SK-N-SH (cell line): ENCODE results near the gene NUAK1. TPM values are rescaled to one million over a fixed set of nuclear protein-coding genes. Genes with fewer than 3 reads are reported as not detected.

Experiments
- CTCF ChIA-PET: fragments of 300-600, 350-600 bp; formaldehyde crosslinking; extraction: SDS; loops from one replicate; lab custom pipeline; 2021; lab: Yijun Ruan, JAX
- POLR2A ChIA-PET: fragments of 350-600 bp; sonication (Branson Sonifier 250); formaldehyde crosslinking; extraction: SDS; loops from one replicate; lab custom pipeline; 2020; ENCODE audit warnings: antibody characterized with exemption, inconsistent platforms; lab: Yijun Ruan, JAX
- DNase-seq: peaks from one replicate; pipeline ENCODE4 v3.0.0; 2012
- H2AFZ ChIP-seq: fragments of 200-600 bp; sonication (generic); 2 replicates; pipeline ENCODE4 v1.8.1; 2016; ENCODE audit warnings: antibody characterized with exemption, mild to moderate bottlenecking, low read depth
- H3F3A ChIP-seq: fragments of 200-600 bp; sonication (generic); replicated peaks from 2 replicates; pipeline ENCODE3; 2016; ENCODE audit warnings: antibody characterized with exemption, mild to moderate bottlenecking; ENCODE audit not compliant: insufficient read depth
- H3K27ac ChIP-seq, 2 experiments: fragments of 200-500 bp in 1 of 2; fragments of 200-600 bp in 1 of 2; sonication (Bioruptor generic) in 1 of 2; sonication (generic), shearing (Covaris generic) in 1 of 2; 2 replicates each; pipeline versions ENCODE4 v1.5.1 to v1.6.1; 2014 to 2016; ENCODE audit warnings: low read depth in 2 of 2, inconsistent platforms in 1 of 2, low read length in 1 of 2, mild to moderate bottlenecking in 1 of 2, mixed read lengths in 1 of 2
- H3K27me3 ChIP-seq: fragments of 200-600 bp; sonication (generic), shearing (Covaris generic); 2 replicates; pipeline ENCODE4 v1.6.1; 2016; ENCODE audit warnings: mixed run types; ENCODE audit not compliant: insufficient read depth
- H3K36me3 ChIP-seq, 2 experiments: fragments of 200-500 bp in 1 of 2; fragments of 200-600 bp in 1 of 2; sonication (Bioruptor generic) in 1 of 2; sonication (generic) in 1 of 2; replicated peaks in 1 of 2; 2 replicates each; pipeline versions ENCODE3 to v1.5.1; 2014 to 2016; ENCODE audit warnings: low read length in 1 of 2, mild to moderate bottlenecking in 1 of 2; ENCODE audit not compliant: insufficient read depth in 2 of 2, control insufficient read depth in 1 of 2
- H3K4me1 ChIP-seq, 2 experiments: fragments of 200-500 bp in 1 of 2; fragments of 200-600 bp in 1 of 2; sonication (Bioruptor generic) in 1 of 2; sonication (generic), shearing (Covaris generic) in 1 of 2; 2 replicates each; pipeline versions ENCODE4 v1.5.1 to v1.6.1; 2014 to 2016; ENCODE audit warnings: low read depth in 1 of 2, low read length in 1 of 2, mixed run types in 1 of 2; ENCODE audit not compliant: insufficient read depth in 2 of 2, control insufficient read depth in 1 of 2
- H3K4me2 ChIP-seq: fragments of 200-600 bp; sonication (generic), shearing (Covaris generic); 2 replicates; pipeline ENCODE4 v1.6.1; 2017; ENCODE audit warnings: mixed run types
- H3K4me3 ChIP-seq, 2 experiments: fragments of 200-500 bp in 1 of 2; fragments of 200-600 bp in 1 of 2; sonication (Bioruptor generic) in 1 of 2; sonication (generic), shearing (Covaris generic) in 1 of 2; 2 replicates each; pipeline versions ENCODE4 v1.5.1 to v1.8.1; 2014 to 2016; ENCODE audit warnings: low read depth in 2 of 2, inconsistent platforms in 1 of 2, low read length in 1 of 2, mild to moderate bottlenecking in 1 of 2, mixed read lengths in 1 of 2, moderate library complexity in 1 of 2
- H3K79me2 ChIP-seq: fragments of 200-600 bp; sonication (generic); 2 replicates; pipeline ENCODE4 v1.8.1; 2017; ENCODE audit warnings: mild to moderate bottlenecking; ENCODE audit not compliant: insufficient read depth
- H3K9ac ChIP-seq: fragments of 200-600 bp; sonication (generic); 2 replicates; pipeline ENCODE4 v1.6.1; 2017; ENCODE audit warnings: mixed run types
- H3K9me2 ChIP-seq: fragments of 200-600 bp; sonication (generic); 2 replicates; pipeline ENCODE4 v1.6.1; 2017; ENCODE audit warnings: mixed run types
- H3K9me3 ChIP-seq: fragments of 200-600 bp; sonication (generic); 2 replicates; pipeline ENCODE4 v1.6.1; 2017; ENCODE audit warnings: mixed run types, mild to moderate bottlenecking, moderate library complexity
- H4K20me1 ChIP-seq: fragments of 200-600 bp; sonication (generic); 2 replicates; pipeline ENCODE4 v1.6.1; 2017; ENCODE audit warnings: mild to moderate bottlenecking, mixed run types; ENCODE audit not compliant: insufficient read depth
- CHD2 ChIP-seq: fragments of 150-350 bp; IDR thresholded peaks from 2 replicates; pipeline ENCODE4 v1.6.1; 2018; ENCODE audit warnings: low read length; ENCODE audit not compliant: partially characterized antibody
- CTCF ChIP-seq: fragments of 200-600 bp; sonication (generic); IDR thresholded peaks from 2 replicates; pipeline ENCODE4 v1.6.1; 2017; ENCODE audit warnings: antibody characterized with exemption, mild to moderate bottlenecking, moderate library complexity
- ELF1 ChIP-seq: IDR thresholded peaks from 2 replicates; pipeline ENCODE4 v1.4.0; 2012
- EP300 ChIP-seq, 2 experiments: IDR thresholded peaks; 2 replicates each; pipeline versions ENCODE4 v1.4.0 to v1.6.1; 2012; ENCODE audit warnings: borderline replicate concordance in 1 of 2, low read depth in 1 of 2, low read length in 1 of 2
- EZH2phosphoT487 ChIP-seq: fragments of 200-600 bp; sonication (generic); IDR thresholded peaks from 2 replicates; pipeline ENCODE4 v1.6.1; 2017; ENCODE audit warnings: low read depth, mixed run types, mild to moderate bottlenecking, antibody characterized with exemption, moderate library complexity, borderline replicate concordance
- FOSL2 ChIP-seq: IDR thresholded peaks from 2 replicates; pipeline ENCODE4 v1.4.0; 2012; ENCODE audit warnings: low read depth, mild to moderate bottlenecking, moderate library complexity, borderline replicate concordance
- GABPA ChIP-seq: IDR thresholded peaks from 2 replicates; pipeline ENCODE4 v1.4.0; 2012; ENCODE audit warnings: low read depth, mild to moderate bottlenecking
- GATA2 ChIP-seq: sonication (generic); formaldehyde crosslinking; IDR thresholded peaks from 2 replicates; pipeline ENCODE4 v1.5.0; 2020; ENCODE audit warnings: mild to moderate bottlenecking, missing genetic modification reagents
- IRF3 ChIP-seq: fragments of 150-350 bp; IDR thresholded peaks from 2 replicates; pipeline ENCODE4 v1.6.1; 2016; ENCODE audit warnings: mild to moderate bottlenecking, low read depth, low read length
- JUND ChIP-seq: IDR thresholded peaks from 2 replicates; pipeline ENCODE4 v1.4.0; 2012
- MEF2A ChIP-seq: IDR thresholded peaks from 2 replicates; pipeline ENCODE4 v1.4.0; 2012; ENCODE audit warnings: low read depth, borderline replicate concordance
- NRF1 ChIP-seq: IDR thresholded peaks from 2 replicates; pipeline ENCODE4 v1.6.1; 2012; ENCODE audit warnings: low read depth, mild to moderate bottlenecking, low read length
- POLR2AphosphoS5 ChIP-seq: IDR thresholded peaks from 2 replicates; pipeline ENCODE4 v1.6.1; 2012; ENCODE audit warnings: low read depth, low read length
- RCOR1 ChIP-seq: fragments of 150-350 bp; IDR thresholded peaks from 2 replicates; pipeline ENCODE4 v1.6.1; 2017; ENCODE audit warnings: antibody characterized with exemption, low read length
- REST ChIP-seq: IDR thresholded peaks from 2 replicates; pipeline ENCODE4 v1.6.1; 2012; ENCODE audit warnings: mild to moderate bottlenecking, low read depth, low read length, moderate library complexity
- SMC3 ChIP-seq: IDR thresholded peaks from 2 replicates; pipeline ENCODE4 v1.6.1; 2012; ENCODE audit warnings: low read depth, low read length, improper control_type of control experiment
- USF2 ChIP-seq: fragments of 150-350 bp; IDR thresholded peaks from 2 replicates; pipeline ENCODE4 v1.6.1; 2017; ENCODE audit warnings: antibody characterized with exemption, low read length, low read depth, borderline replicate concordance
- ZBTB33 ChIP-seq: IDR thresholded peaks from 2 replicates; pipeline ENCODE4 v1.4.0; 2012; ENCODE audit warnings: low read depth, borderline replicate concordance
- WGBS: methylation state at CpG from one replicate; pipeline ENCODE4 v1.1.6; 2017; ENCODE audit warnings: low lambda C conversion rate; 5-methylcytosine and 5-hydroxymethylcytosine counted together
- polyA plus RNA-seq, 3 experiments: library from polyadenylated mRNA; depleted of rRNA; stranded (reverse); fragments of >200 nt; gene quantifications; 2 replicates each; pipeline ENCODE4 v1.2.3, GENCODE V29; 2012

NUAK1 gene
- polyA plus RNA-seq, 1 of the 3 experiments (the other 2 are of a cell fraction): 8.1 TPM

- 0 out of 2 replicates have a peak, but pooled peaks have one; percentile 18 for TF ChIP-seq GABPA
- no peak for TF ChIP-seq GATA2 (CRISPR knock-in tag)
Observed at GRCh38 chr12:106106061-106106566, 32.6 kb downstream of the NUAK1 start (continued).

GRCh38 chr12:106101803-106102202 lies 37.0 kb downstream of the NUAK1 start:
- WGBS: 94% methylated on average over 5 of the region's 5 CpGs
- H3F3A ChIP-seq: peaks cover 14% of the 10 kb centered on the region
- H3K4me2 ChIP-seq: no peak overlapping the region
- no peak overlapping the region for H2AFZ ChIP-seq
- H3K4me3 ChIP-seq: no peak overlapping the region
- H3K9me2 ChIP-seq: no peaks in the 10 kb centered on the region
- H3K27me3 ChIP-seq: no peaks in the 10 kb centered on the region
- H3K9me3 ChIP-seq: no peaks in the 10 kb centered on the region
- peaks cover 100% of the 10 kb centered on the region for H3K79me2 ChIP-seq
- no peaks in the 10 kb centered on the region for H4K20me1 ChIP-seq
- CTCF ChIA-PET: interaction anchor here (0.6 kb wide), 1 partner anchor 92 kb away, joined by 3 read pairs; no protein-coding TSS in a partner anchor
- no peak for TF ChIP-seq CTCF
- no peak for TF ChIP-seq REST
- TF ChIP-seq ZBTB33: no peak
- TF ChIP-seq CHD2: no peak
- no peak for TF ChIP-seq JUND
- no peak for TF ChIP-seq RCOR1
- no peak for TF ChIP-seq ELF1
- TF ChIP-seq SMC3: no peak
- no peak for TF ChIP-seq MEF2A
- TF ChIP-seq EP300 (IDR thresholded peaks at IDR 0.05; ENCODE audit: borderline replicate concordance in 1 of 2, low read depth in 1 of 2, low read length in 1 of 2): no peak
- TF ChIP-seq NRF1: no peak
- TF ChIP-seq POLR2AphosphoS5: no peak
- TF ChIP-seq USF2: no peak
- no peak for TF ChIP-seq FOSL2
- no peak for TF ChIP-seq IRF3
- TF ChIP-seq GATA2 (CRISPR knock-in tag): no peak
- TF ChIP-seq EZH2phosphoT487: no peak
- no peak for DNase-seq
- peaks cover 34 to 43% of the 10 kb centered on the region in 2 experiments for H3K36me3 ChIP-seq
- POLR2A ChIA-PET: no interaction called here
- peaks cover 12 to 13% of the 10 kb centered on the region in 2 experiments for H3K4me1 ChIP-seq
- H3K27ac ChIP-seq: no peak overlapping the region
- H3K9ac ChIP-seq: no peak overlapping the region
